Measurements from ENCODE around the gene EN1. TPM values are rescaled to one million over a fixed set of nuclear protein-coding genes. Genes with fewer than 3 reads are reported as not detected.

EN1 gene
- total and polyA plus RNA-seq, 2 of the 13 experiments (the other 11 are each of a cell fraction or from before 2014, with no cell fraction given): not detected

GRCh38 chr2:118838741-118839455 is 8.6 kb downstream of the EN1 start:
- no peaks in the 10 kb centered on the region for H3K4me1 ChIP-seq (ENCODE audit: insufficient read depth, low read length)
- TF ChIP-seq ZNF883 (CRISPR knock-in tag; IDR thresholded peaks at IDR 0.05; ENCODE audit: not compliant biosample characterization) (no peak), SSRP1 (CRISPR knock-in tag; IDR thresholded peaks at IDR 0.05) (no peak), ARHGAP35 (CRISPR knock-in tag; IDR thresholded peaks at IDR 0.05; ENCODE audit: borderline replicate concordance) (no peak), POLR2AphosphoS5 (IDR thresholded peaks at IDR 0.05; ENCODE audit: low read depth, low read length) (no peak), ZNF644 (CRISPR knock-in tag; IDR thresholded peaks at IDR 0.05; ENCODE audit: low read depth) (no peak), ZNF761 (CRISPR knock-in tag; conservative IDR thresholded peaks at IDR 0.05) (no peak), ZSCAN12 (CRISPR knock-in tag; IDR thresholded peaks at IDR 0.05) (no peak)
- TF ChIP-seq, protein P1, sequence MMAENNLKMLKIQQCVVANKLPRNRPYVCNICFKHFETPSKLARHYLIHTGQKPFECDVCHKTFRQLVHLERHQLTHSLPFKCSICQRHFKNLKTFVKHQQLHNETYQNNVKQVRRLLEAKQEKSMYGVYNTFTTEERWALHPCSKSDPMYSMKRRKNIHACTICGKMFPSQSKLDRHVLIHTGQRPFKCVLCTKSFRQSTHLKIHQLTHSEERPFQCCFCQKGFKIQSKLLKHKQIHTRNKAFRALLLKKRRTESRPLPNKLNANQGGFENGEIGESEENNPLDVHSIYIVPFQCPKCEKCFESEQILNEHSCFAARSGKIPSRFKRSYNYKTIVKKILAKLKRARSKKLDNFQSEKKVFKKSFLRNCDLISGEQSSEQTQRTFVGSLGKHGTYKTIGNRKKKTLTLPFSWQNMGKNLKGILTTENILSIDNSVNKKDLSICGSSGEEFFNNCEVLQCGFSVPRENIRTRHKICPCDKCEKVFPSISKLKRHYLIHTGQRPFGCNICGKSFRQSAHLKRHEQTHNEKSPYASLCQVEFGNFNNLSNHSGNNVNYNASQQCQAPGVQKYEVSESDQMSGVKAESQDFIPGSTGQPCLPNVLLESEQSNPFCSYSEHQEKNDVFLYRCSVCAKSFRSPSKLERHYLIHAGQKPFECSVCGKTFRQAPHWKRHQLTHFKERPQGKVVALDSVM (CRISPR knock-in tag; IDR thresholded peaks at IDR 0.05): no peak
- TF ChIP-seq, protein P2, sequence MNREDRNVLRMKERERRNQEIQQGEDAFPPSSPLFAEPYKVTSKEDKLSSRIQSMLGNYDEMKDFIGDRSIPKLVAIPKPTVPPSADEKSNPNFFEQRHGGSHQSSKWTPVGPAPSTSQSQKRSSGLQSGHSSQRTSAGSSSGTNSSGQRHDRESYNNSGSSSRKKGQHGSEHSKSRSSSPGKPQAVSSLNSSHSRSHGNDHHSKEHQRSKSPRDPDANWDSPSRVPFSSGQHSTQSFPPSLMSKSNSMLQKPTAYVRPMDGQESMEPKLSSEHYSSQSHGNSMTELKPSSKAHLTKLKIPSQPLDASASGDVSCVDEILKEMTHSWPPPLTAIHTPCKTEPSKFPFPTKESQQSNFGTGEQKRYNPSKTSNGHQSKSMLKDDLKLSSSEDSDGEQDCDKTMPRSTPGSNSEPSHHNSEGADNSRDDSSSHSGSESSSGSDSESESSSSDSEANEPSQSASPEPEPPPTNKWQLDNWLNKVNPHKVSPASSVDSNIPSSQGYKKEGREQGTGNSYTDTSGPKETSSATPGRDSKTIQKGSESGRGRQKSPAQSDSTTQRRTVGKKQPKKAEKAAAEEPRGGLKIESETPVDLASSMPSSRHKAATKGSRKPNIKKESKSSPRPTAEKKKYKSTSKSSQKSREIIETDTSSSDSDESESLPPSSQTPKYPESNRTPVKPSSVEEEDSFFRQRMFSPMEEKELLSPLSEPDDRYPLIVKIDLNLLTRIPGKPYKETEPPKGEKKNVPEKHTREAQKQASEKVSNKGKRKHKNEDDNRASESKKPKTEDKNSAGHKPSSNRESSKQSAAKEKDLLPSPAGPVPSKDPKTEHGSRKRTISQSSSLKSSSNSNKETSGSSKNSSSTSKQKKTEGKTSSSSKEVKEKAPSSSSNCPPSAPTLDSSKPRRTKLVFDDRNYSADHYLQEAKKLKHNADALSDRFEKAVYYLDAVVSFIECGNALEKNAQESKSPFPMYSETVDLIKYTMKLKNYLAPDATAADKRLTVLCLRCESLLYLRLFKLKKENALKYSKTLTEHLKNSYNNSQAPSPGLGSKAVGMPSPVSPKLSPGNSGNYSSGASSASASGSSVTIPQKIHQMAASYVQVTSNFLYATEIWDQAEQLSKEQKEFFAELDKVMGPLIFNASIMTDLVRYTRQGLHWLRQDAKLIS (CRISPR knock-in tag; IDR thresholded peaks at IDR 0.05): no peak
- no peak for DNase-seq (ENCODE audit: low spot score)
- H2AFZ ChIP-seq (ENCODE audit: low read length): no peak overlapping the region
- H3K4me2 ChIP-seq (ENCODE audit: low read depth, low read length): no peak overlapping the region
- intact Hi-C loops (cut with micrococcal nuclease; ENCODE audit: unreplicated experiment): no loop called here
- no peaks in the 10 kb centered on the region for H3K9me3 ChIP-seq (ENCODE audit: low read length)
- H3K9ac ChIP-seq (ENCODE audit: insufficient read depth, low read depth, low read length): no peak overlapping the region
- no peaks in the 10 kb centered on the region for H4K20me1 ChIP-seq (ENCODE audit: insufficient read depth, low read length)
- ChIA-PET CTCF (ENCODE audit: low intra/inter-chr PET ratio, low total read pairs) (no interaction called here), POLR2A (no interaction called here)
- no peaks in the 10 kb centered on the region for H3K79me2 ChIP-seq (ENCODE audit: insufficient read depth, low read length)
- FAIRE-seq: no peak
- H3K27ac ChIP-seq (ENCODE audit: extremely low read length, insufficient read depth, low read length): no peak overlapping the region
- no TSS peak for BruUV-seq (replicated peaks)
- in situ Hi-C loops (cut with HindIII; ENCODE audit: extremely low pct_ligation_motif_present, low pct_unique_long_range_greater_than_20kb): no loop called here
- peaks cover 21 to 73% of the 10 kb centered on the region in 2 experiments for H3K27me3 ChIP-seq (ENCODE audit: control insufficient read depth in 1 of 2, insufficient read depth in 2 of 2, low read length in 2 of 2)
- no peak for ATAC-seq
- under 1% methylated on average over 6 of the region's 6 CpGs for WGBS (ENCODE audit: low lambda C conversion rate)
- no peaks in the 10 kb centered on the region; a peak in 1 of 5 replicates for H3K36me3 ChIP-seq (replicated peaks in 1 of 2; ENCODE audit: control insufficient read depth in 1 of 2, insufficient read depth in 2 of 2, low read length in 2 of 2)
- no peak overlapping the region for H3K4me3 ChIP-seq (replicated peaks in 1 of 3; ENCODE audit: insufficient read depth in 1 of 3, low read depth in 2 of 3, low read length in 3 of 3)
